Glutamatergic neuron (in vitro differentiated cells): ENCODE results near the gene PANX2. TPM values are rescaled to one million over a fixed set of nuclear protein-coding genes. Genes with fewer than 3 reads are reported as not detected.

Experiments
- DNase-seq: peaks from one replicate; pipeline ENCODE4 v3.0.0; 2022
- H3K27ac Mint-ChIP-seq: one replicate; pipeline ENCODE4 v1.8.0; 2020; ENCODE audit warnings: mild to moderate bottlenecking, mixed read lengths, inconsistent platforms; ENCODE audit not compliant: unreplicated experiment
- H3K27me3 Mint-ChIP-seq: one replicate; pipeline ENCODE4 v1.8.0; 2020; ENCODE audit warnings: mild to moderate bottlenecking, moderate library complexity, mixed read lengths, inconsistent platforms; ENCODE audit not compliant: unreplicated experiment
- H3K36me3 Mint-ChIP-seq: one replicate; pipeline ENCODE4 v1.8.0; 2020; ENCODE audit warnings: mild to moderate bottlenecking, mixed read lengths, inconsistent platforms; ENCODE audit not compliant: unreplicated experiment
- H3K4me1 Mint-ChIP-seq: one replicate; pipeline ENCODE4 v1.8.0; 2020; ENCODE audit warnings: mild to moderate bottlenecking, low read depth, mixed read lengths, inconsistent platforms; ENCODE audit not compliant: unreplicated experiment
- H3K4me3 Mint-ChIP-seq: one replicate; pipeline ENCODE4 v1.8.0; 2020; ENCODE audit warnings: mild to moderate bottlenecking, mixed read lengths, inconsistent platforms; ENCODE audit not compliant: unreplicated experiment
- H3K9me3 Mint-ChIP-seq: one replicate; pipeline ENCODE4 v1.8.0; 2020; ENCODE audit warnings: mild to moderate bottlenecking, moderate library complexity, mixed read lengths, inconsistent platforms; ENCODE audit not compliant: unreplicated experiment
- CTCF ChIP-seq: fragments of 200-600 bp; sonication (generic); IDR thresholded peaks from one replicate; pipeline ENCODE4 v1.5.0; 2021; ENCODE audit not compliant: partially characterized antibody, unreplicated experiment
- total RNA-seq: library from RNA; stranded (reverse); fragmentation: NEBNext Ultra II Directional; extraction: Animal tissue kit (Norgen Biotek cat#: 25700); gene quantifications from one replicate; pipeline ENCODE4 v1.2.1, GENCODE V29; 2021; ENCODE audit not compliant: unreplicated experiment

PANX2 gene
- total RNA-seq, 1 donor from 2014 or later = 1.8 TPM

GRCh38 chr22:50183141-50183971 is 12.8 kb downstream of the PANX2 start:
- H3K27ac Mint-ChIP-seq = no peak overlapping the region
- peaks cover 6% of the 10 kb centered on the region for H3K4me1 Mint-ChIP-seq
- H3K4me3 Mint-ChIP-seq = no peak overlapping the region
- TF ChIP-seq CTCF = no peak
- H3K27me3 Mint-ChIP-seq = peaks cover 8% of the 10 kb centered on the region
- peaks cover 7% of the 10 kb centered on the region for H3K9me3 Mint-ChIP-seq
- no peaks in the 10 kb centered on the region for H3K36me3 Mint-ChIP-seq
- DNase-seq = no peak

- no peak for DNase-seq
- peaks cover 6% of the 10 kb centered on the region for H3K4me1 Mint-ChIP-seq
- peak overlapping the region; percentile 59 for H3K4me3 Mint-ChIP-seq
- H3K9me3 Mint-ChIP-seq = peaks cover 7% of the 10 kb centered on the region
- H3K36me3 Mint-ChIP-seq = no peaks in the 10 kb centered on the region
- H3K27me3 Mint-ChIP-seq = peaks cover 8% of the 10 kb centered on the region
- no peak overlapping the region for H3K27ac Mint-ChIP-seq
- TF ChIP-seq CTCF = no peak
Measured at GRCh38 chr22:50184004-50184901, 13.7 kb downstream of the PANX2 start.

- DNase-seq = no peak
- Mint-ChIP-seq H3K4me1 (peaks cover 7% of the 10 kb centered on the region), H3K27ac (no peak overlapping the region), H3K36me3 (no peaks in the 10 kb centered on the region), H3K4me3 (no peak overlapping the region), H3K27me3 (peaks cover 4% of the 10 kb centered on the region), H3K9me3 (peaks cover 5% of the 10 kb centered on the region)
- TF ChIP-seq CTCF = no peak
Measured at GRCh38 chr22:50184902-50185374, 14.4 kb downstream of the PANX2 start.

GRCh38 chr22:50185375-50186087 is 15.0 kb downstream of the PANX2 start, which contains the start of gene TRABD:
Gene TRABD, plus strand, starts transcription at chr22:50185913. Its CDS starts 7,148 bp downstream, at chr22:50193061.
- Mint-ChIP-seq H3K36me3 (no peaks in the 10 kb centered on the region), H3K4me3 (peak within 1 kb of the TSS; percentile 89), H3K27me3 (peaks cover 4% of the 10 kb centered on the region), H3K9me3 (peaks cover 5% of the 10 kb centered on the region), H3K27ac (peak within 1 kb of the TSS; percentile 80), H3K4me1 (peaks cover 7% of the 10 kb centered on the region)
- TF ChIP-seq CTCF = no peak
- DNase-seq = peak; percentile 91
